SK-N-SH (cell line): ENCODE results near the gene CADM1. TPM values are rescaled to one million over a fixed set of nuclear protein-coding genes. Genes with fewer than 3 reads are reported as not detected.

Experiments used
- CTCF ChIA-PET: fragments of 300-600, 350-600 bp; formaldehyde crosslinking; extraction: SDS; loops from one replicate; lab custom pipeline; 2021; lab: Yijun Ruan, JAX
- POLR2A ChIA-PET: fragments of 350-600 bp; sonication (Branson Sonifier 250); formaldehyde crosslinking; extraction: SDS; loops from one replicate; lab custom pipeline; 2020; ENCODE audit warnings: antibody characterized with exemption, inconsistent platforms; lab: Yijun Ruan, JAX
- DNase-seq: peaks from one replicate; pipeline ENCODE4 v3.0.0; 2012
- H2AFZ ChIP-seq: fragments of 200-600 bp; sonication (generic); 2 replicates; pipeline ENCODE4 v1.8.1; 2016; ENCODE audit warnings: antibody characterized with exemption, mild to moderate bottlenecking, low read depth
- H3F3A ChIP-seq: fragments of 200-600 bp; sonication (generic); replicated peaks from 2 replicates; pipeline ENCODE3; 2016; ENCODE audit warnings: antibody characterized with exemption, mild to moderate bottlenecking; ENCODE audit not compliant: insufficient read depth
- H3K27ac ChIP-seq, 2 experiments: fragments of 200-500 bp in 1 of 2; fragments of 200-600 bp in 1 of 2; sonication (Bioruptor generic) in 1 of 2; sonication (generic), shearing (Covaris generic) in 1 of 2; 2 replicates each; pipeline versions ENCODE4 v1.5.1 to v1.6.1; 2014 to 2016; ENCODE audit warnings: low read depth in 2 of 2, inconsistent platforms in 1 of 2, low read length in 1 of 2, mild to moderate bottlenecking in 1 of 2, mixed read lengths in 1 of 2
- H3K27me3 ChIP-seq: fragments of 200-600 bp; sonication (generic), shearing (Covaris generic); 2 replicates; pipeline ENCODE4 v1.6.1; 2016; ENCODE audit warnings: mixed run types; ENCODE audit not compliant: insufficient read depth
- H3K36me3 ChIP-seq, 2 experiments: fragments of 200-500 bp in 1 of 2; fragments of 200-600 bp in 1 of 2; sonication (Bioruptor generic) in 1 of 2; sonication (generic) in 1 of 2; replicated peaks in 1 of 2; 2 replicates each; pipeline versions ENCODE3 to v1.5.1; 2014 to 2016; ENCODE audit warnings: low read length in 1 of 2, mild to moderate bottlenecking in 1 of 2; ENCODE audit not compliant: insufficient read depth in 2 of 2, control insufficient read depth in 1 of 2
- H3K4me1 ChIP-seq, 2 experiments: fragments of 200-500 bp in 1 of 2; fragments of 200-600 bp in 1 of 2; sonication (Bioruptor generic) in 1 of 2; sonication (generic), shearing (Covaris generic) in 1 of 2; 2 replicates each; pipeline versions ENCODE4 v1.5.1 to v1.6.1; 2014 to 2016; ENCODE audit warnings: low read depth in 1 of 2, low read length in 1 of 2, mixed run types in 1 of 2; ENCODE audit not compliant: insufficient read depth in 2 of 2, control insufficient read depth in 1 of 2
- H3K4me2 ChIP-seq: fragments of 200-600 bp; sonication (generic), shearing (Covaris generic); 2 replicates; pipeline ENCODE4 v1.6.1; 2017; ENCODE audit warnings: mixed run types
- H3K4me3 ChIP-seq, 2 experiments: fragments of 200-500 bp in 1 of 2; fragments of 200-600 bp in 1 of 2; sonication (Bioruptor generic) in 1 of 2; sonication (generic), shearing (Covaris generic) in 1 of 2; 2 replicates each; pipeline versions ENCODE4 v1.5.1 to v1.8.1; 2014 to 2016; ENCODE audit warnings: low read depth in 2 of 2, inconsistent platforms in 1 of 2, low read length in 1 of 2, mild to moderate bottlenecking in 1 of 2, mixed read lengths in 1 of 2, moderate library complexity in 1 of 2
- H3K79me2 ChIP-seq: fragments of 200-600 bp; sonication (generic); 2 replicates; pipeline ENCODE4 v1.8.1; 2017; ENCODE audit warnings: mild to moderate bottlenecking; ENCODE audit not compliant: insufficient read depth
- H3K9ac ChIP-seq: fragments of 200-600 bp; sonication (generic); 2 replicates; pipeline ENCODE4 v1.6.1; 2017; ENCODE audit warnings: mixed run types
- H3K9me2 ChIP-seq: fragments of 200-600 bp; sonication (generic); 2 replicates; pipeline ENCODE4 v1.6.1; 2017; ENCODE audit warnings: mixed run types
- H3K9me3 ChIP-seq: fragments of 200-600 bp; sonication (generic); 2 replicates; pipeline ENCODE4 v1.6.1; 2017; ENCODE audit warnings: mixed run types, mild to moderate bottlenecking, moderate library complexity
- H4K20me1 ChIP-seq: fragments of 200-600 bp; sonication (generic); 2 replicates; pipeline ENCODE4 v1.6.1; 2017; ENCODE audit warnings: mild to moderate bottlenecking, mixed run types; ENCODE audit not compliant: insufficient read depth
- CTCF ChIP-seq: fragments of 200-600 bp; sonication (generic); IDR thresholded peaks from 2 replicates; pipeline ENCODE4 v1.6.1; 2017; ENCODE audit warnings: antibody characterized with exemption, mild to moderate bottlenecking, moderate library complexity
- EP300 ChIP-seq, 2 experiments: IDR thresholded peaks; 2 replicates each; pipeline versions ENCODE4 v1.4.0 to v1.6.1; 2012; ENCODE audit warnings: borderline replicate concordance in 1 of 2, low read depth in 1 of 2, low read length in 1 of 2
- EZH2phosphoT487 ChIP-seq: fragments of 200-600 bp; sonication (generic); IDR thresholded peaks from 2 replicates; pipeline ENCODE4 v1.6.1; 2017; ENCODE audit warnings: low read depth, mixed run types, mild to moderate bottlenecking, antibody characterized with exemption, moderate library complexity, borderline replicate concordance
- GABPA ChIP-seq: IDR thresholded peaks from 2 replicates; pipeline ENCODE4 v1.4.0; 2012; ENCODE audit warnings: low read depth, mild to moderate bottlenecking
- IRF3 ChIP-seq: fragments of 150-350 bp; IDR thresholded peaks from 2 replicates; pipeline ENCODE4 v1.6.1; 2016; ENCODE audit warnings: mild to moderate bottlenecking, low read depth, low read length
- JUND ChIP-seq: IDR thresholded peaks from 2 replicates; pipeline ENCODE4 v1.4.0; 2012
- MEF2A ChIP-seq: IDR thresholded peaks from 2 replicates; pipeline ENCODE4 v1.4.0; 2012; ENCODE audit warnings: low read depth, borderline replicate concordance
- MXI1 ChIP-seq: IDR thresholded peaks from 2 replicates; pipeline ENCODE4 v1.6.1; 2012; ENCODE audit warnings: mild to moderate bottlenecking, low read depth, low read length, improper control_type of control experiment
- NRF1 ChIP-seq: IDR thresholded peaks from 2 replicates; pipeline ENCODE4 v1.6.1; 2012; ENCODE audit warnings: low read depth, mild to moderate bottlenecking, low read length
- POLR2AphosphoS5 ChIP-seq: IDR thresholded peaks from 2 replicates; pipeline ENCODE4 v1.6.1; 2012; ENCODE audit warnings: low read depth, low read length
- RCOR1 ChIP-seq: fragments of 150-350 bp; IDR thresholded peaks from 2 replicates; pipeline ENCODE4 v1.6.1; 2017; ENCODE audit warnings: antibody characterized with exemption, low read length
- REST ChIP-seq: IDR thresholded peaks from 2 replicates; pipeline ENCODE4 v1.6.1; 2012; ENCODE audit warnings: mild to moderate bottlenecking, low read depth, low read length, moderate library complexity
- SMC3 ChIP-seq: IDR thresholded peaks from 2 replicates; pipeline ENCODE4 v1.6.1; 2012; ENCODE audit warnings: low read depth, low read length, improper control_type of control experiment
- TAF1 ChIP-seq: IDR thresholded peaks from 2 replicates; pipeline ENCODE4 v1.6.1; 2012; ENCODE audit warnings: low read depth, mild to moderate bottlenecking, low read length, moderate library complexity, borderline replicate concordance
- TCF12 ChIP-seq: IDR thresholded peaks from 2 replicates; pipeline ENCODE4 v1.4.0; 2012
- ZBTB33 ChIP-seq: IDR thresholded peaks from 2 replicates; pipeline ENCODE4 v1.4.0; 2012; ENCODE audit warnings: low read depth, borderline replicate concordance
- WGBS: methylation state at CpG from one replicate; pipeline ENCODE4 v1.1.6; 2017; ENCODE audit warnings: low lambda C conversion rate; 5-methylcytosine and 5-hydroxymethylcytosine counted together
- polyA plus RNA-seq, 3 experiments: library from polyadenylated mRNA; depleted of rRNA; stranded (reverse); fragments of >200 nt; gene quantifications; 2 replicates each; pipeline ENCODE4 v1.2.3, GENCODE V29; 2012

The CADM1 gene
- polyA plus RNA-seq, 1 of the 3 experiments (the other 2 are of a cell fraction): 7.9 TPM

GRCh38 chr11:115178705-115179104 is 325.5 kb downstream of the CADM1 start:
- Histone ChIP-seq H3K27me3 (no peaks in the 10 kb centered on the region), H3K36me3 (no peaks in the 10 kb centered on the region), H2AFZ (no peak overlapping the region), H3K27ac (no peak overlapping the region; a peak in 1 of 4 replicates), H3K9me2 (no peaks in the 10 kb centered on the region), H3K79me2 (no peaks in the 10 kb centered on the region), H3K9ac (no peak overlapping the region), H3F3A (no peaks in the 10 kb centered on the region), H3K4me3 (no peak overlapping the region), H3K9me3 (no peaks in the 10 kb centered on the region), H3K4me2 (no peak overlapping the region), H4K20me1 (no peaks in the 10 kb centered on the region), H3K4me1 (peaks cover 0 to 14% of the 10 kb centered on the region in 2 experiments; a peak in 1 of 4 replicates)
- WGBS: 89% methylated on average over 12 of the region's 14 CpGs
- no peak for TF ChIP-seq GABPA
- no peak for TF ChIP-seq NRF1
- no peak for TF ChIP-seq REST
- no peak for TF ChIP-seq ZBTB33
- no peak for DNase-seq
- POLR2A ChIA-PET: no interaction called here
- CTCF ChIA-PET: interaction anchor here (0.6 to 5.1 kb wide), 3 partner anchors 10 to 909 kb away, joined by 3 to 40 read pairs (median 3); no protein-coding TSS in a partner anchor

GRCh38 chr11:115173136-115173535 is 331.1 kb downstream of the CADM1 start:
- CTCF ChIA-PET: interaction anchor here (0.6 to 1.2 kb wide), 2 partner anchors 152 to 299 kb away, joined by 3 read pairs; no protein-coding TSS in a partner anchor
- no peaks in the 10 kb centered on the region for H3K9me3 ChIP-seq
- H3K79me2 ChIP-seq: no peaks in the 10 kb centered on the region
- H3K4me1 ChIP-seq: peaks cover 0 to 21% of the 10 kb centered on the region in 2 experiments; a peak in 2 of 4 replicates
- no peak overlapping the region for H3K27ac ChIP-seq
- WGBS: 77% methylated on average over 16 of the region's 19 CpGs
- no peak overlapping the region for H3K9ac ChIP-seq
- H3K9me2 ChIP-seq: no peaks in the 10 kb centered on the region
- POLR2A ChIA-PET: interaction anchor here (0.7 kb wide), 1 partner anchor 11 kb away, joined by 3 read pairs; no protein-coding TSS in a partner anchor
- no peak overlapping the region for H3K4me2 ChIP-seq
- H3K36me3 ChIP-seq: no peaks in the 10 kb centered on the region
- no peaks in the 10 kb centered on the region for H3F3A ChIP-seq
- no peak overlapping the region for H2AFZ ChIP-seq
- no peak overlapping the region for H3K4me3 ChIP-seq
- H3K27me3 ChIP-seq: no peaks in the 10 kb centered on the region
- no peak for DNase-seq
- no peaks in the 10 kb centered on the region for H4K20me1 ChIP-seq
- no peak for TF ChIP-seq ZBTB33
- TF ChIP-seq MXI1: no peak
- TF ChIP-seq TAF1: no peak
- TF ChIP-seq EP300 (IDR thresholded peaks at IDR 0.05; ENCODE audit: borderline replicate concordance in 1 of 2, low read depth in 1 of 2, low read length in 1 of 2): no peak
- no peak for TF ChIP-seq GABPA
- no peak for TF ChIP-seq TCF12
- TF ChIP-seq MEF2A: no peak
- no peak for TF ChIP-seq EZH2phosphoT487
- no peak for TF ChIP-seq IRF3
- TF ChIP-seq CTCF: no peak
- no peak for TF ChIP-seq JUND
- no peak for TF ChIP-seq RCOR1
- TF ChIP-seq SMC3: no peak
- no peak for TF ChIP-seq POLR2AphosphoS5
